TTC549 (cell line): Measurements from ENCODE around the gene B4GALNT3.

Experiments
- FAIRE-seq: peaks from 2 replicates; lab custom pipeline; 2012; peaks lifted over from hg19 to GRCh38; lab: Jason Lieb, UNC

B4GALNT3 gene

DNA sequence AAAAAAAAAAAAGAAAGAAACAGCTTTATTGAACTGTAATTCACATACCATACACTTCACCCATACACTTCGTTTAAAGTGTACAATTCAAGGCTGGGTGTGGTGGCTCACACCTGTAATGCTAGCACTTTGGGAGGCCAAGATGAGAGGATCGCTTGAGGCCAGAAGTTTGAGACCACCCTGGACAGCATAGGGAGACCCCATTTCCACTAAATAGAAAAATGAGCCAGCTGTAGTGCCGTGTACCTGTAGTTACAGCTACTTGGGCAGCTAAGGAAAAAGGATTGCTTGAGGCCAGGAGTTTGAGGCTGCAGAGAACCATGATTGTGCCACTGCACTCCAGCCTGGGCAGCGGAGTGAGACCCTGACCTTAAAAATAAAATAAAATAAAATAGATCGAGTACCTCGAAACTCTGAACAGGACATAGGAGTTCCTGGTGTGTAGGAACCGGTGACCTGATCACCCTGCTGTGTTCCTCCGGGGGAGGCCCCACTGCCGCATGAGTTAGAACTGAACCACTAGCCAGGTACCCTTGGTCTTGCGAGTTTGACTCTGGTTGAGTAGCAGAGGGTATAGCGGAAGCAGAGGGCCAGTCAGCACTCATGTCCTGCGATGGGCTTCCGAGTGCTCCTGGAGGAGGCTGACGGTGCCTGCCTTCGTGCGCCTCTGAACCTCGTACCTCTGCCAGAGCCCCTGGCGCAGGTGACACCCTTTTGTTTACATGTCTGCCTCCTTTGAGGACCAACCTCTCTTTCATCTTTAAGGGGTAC is 80.0 kb downstream of the B4GALNT3 start:
- no peak for FAIRE-seq

DNA sequence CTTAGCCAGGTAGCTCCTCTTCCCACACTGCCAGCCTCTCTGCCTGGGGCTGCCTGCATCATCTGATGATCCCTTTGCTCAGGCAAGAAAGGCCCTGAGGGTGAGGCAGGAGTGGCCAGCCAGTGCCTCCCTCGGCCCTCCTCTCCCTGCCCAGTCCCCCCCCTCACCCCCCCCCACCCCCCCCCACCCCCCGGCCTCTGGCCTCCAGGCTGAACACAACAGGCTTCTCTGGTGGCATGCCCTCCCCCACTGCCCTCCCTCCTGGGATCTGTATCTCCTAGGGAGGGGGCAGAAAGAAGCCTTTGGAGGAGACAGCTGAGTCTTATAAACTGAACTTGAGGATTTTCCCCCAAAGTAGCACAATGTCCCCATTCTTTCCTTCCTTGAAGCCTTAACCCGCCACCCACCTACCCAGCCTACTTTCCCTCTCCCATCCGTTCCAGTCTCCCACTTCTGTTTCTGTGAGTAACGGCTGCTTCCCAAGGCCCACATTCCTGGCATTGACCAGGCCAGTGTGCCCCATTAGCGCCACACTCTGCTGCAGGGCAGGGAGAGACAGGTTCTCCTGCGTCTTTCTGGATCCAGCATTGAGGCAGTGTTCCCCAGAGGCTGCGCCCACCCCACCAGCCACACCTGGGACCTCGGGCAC is 82.1 kb downstream of the B4GALNT3 start:
- no peak for FAIRE-seq

DNA sequence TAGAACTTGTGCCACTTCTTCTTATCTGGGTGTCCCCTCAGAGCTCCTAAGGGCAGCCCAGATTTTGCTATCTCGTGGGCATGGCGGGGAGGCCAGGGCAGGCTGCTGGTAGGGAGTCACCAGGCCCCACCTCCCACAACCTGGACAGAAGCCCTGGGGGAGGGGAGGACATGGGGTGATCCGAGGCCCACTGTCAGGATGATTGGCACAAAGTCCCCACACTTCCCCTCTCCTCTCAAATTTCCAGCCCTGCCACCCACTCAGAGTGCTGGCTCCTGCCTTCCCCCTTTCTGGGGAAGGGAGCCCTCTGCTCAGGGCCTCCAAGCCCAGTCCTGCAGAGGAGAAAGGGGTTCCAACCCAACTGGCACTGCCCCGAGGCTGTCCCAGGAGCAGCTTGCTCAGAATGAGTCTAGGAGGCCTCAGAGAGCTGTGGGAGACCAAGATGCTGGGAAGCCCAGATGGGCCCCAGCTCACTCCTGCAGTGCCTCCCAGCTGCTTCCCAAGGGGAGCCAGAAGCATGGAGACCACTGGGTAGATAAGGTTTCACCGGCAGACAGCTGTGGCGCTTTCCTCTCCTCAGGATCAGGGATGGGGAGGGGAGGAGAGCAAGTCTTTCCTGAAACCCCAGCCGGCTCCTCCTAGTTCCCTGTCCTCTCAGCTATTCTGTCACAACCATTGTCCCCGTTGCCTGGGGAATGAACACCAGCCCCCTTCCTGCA is 82.8 kb downstream of the B4GALNT3 start:
- no peak for FAIRE-seq

DNA sequence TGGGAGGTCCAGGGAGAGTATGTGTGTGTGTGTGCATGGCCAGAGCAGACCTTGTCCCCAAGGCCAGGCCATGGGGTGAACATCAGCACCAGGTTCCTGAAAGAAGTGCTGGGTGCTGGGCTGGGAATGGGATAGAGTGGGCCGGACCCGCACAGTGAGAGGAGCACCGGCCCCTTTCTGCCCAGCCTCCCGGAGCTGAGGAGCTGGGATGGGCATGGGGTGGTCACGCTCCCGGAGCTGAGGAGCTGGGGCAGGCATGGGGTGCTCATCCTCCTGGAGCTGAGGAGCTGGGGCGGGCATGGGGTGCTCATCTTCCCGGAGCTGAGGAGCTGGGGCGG is 83.3 kb downstream of the B4GALNT3 start:
- FAIRE-seq: no peak

DNA sequence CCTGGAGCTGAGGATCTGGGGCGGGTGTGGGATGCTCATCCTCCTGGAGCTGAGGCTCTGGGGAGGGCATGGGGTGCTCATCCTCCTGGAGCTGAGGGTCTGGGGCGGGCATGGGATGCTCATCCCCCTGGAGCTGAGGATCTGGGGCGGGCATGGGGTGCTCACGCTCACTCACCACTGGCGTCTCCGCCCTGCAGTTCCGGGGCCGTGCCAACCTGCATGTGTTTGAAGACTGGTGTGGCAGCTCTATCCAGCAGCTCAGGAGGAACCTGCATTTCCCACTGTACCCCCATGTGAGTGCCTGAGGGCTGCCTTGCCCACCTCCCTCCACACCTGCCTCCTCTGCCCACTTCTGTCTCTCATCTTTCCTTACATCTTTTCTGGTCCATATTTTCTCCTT is 84.4 kb downstream of the B4GALNT3 start:
- no peak for FAIRE-seq

DNA sequence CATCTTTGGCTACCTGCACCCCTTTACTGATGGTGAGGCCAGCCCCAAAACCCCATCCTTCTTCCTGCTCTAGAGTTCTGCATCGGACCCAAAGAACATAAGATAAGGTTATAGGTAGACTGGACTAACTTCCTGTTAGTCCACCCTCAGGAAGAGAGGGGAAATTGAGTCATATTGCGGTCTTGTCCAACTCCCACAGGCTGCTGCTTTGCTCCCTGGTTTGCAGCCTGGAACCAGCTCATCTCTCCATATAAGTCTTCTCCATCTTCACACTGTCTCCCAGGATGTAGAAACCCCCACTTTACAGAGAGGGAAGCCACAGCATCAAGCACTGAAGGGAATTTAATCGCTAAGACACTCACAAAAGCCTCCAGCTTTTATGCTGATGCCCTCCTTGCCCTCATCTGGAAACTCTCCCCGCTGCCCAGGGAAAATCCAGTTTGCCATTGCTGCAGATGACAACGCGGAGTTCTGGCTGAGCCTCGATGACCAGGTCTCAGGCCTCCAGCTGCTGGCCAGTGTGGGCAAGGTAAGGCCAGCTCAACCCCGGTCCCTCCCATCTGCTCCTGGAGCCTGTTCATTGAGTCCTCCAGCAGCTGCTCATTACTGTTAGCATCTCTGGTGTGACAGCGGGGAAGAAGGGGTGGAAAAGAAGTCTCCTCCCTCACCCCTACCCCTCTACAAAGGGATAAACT is 85.3 kb downstream of the B4GALNT3 start:
- FAIRE-seq: no peak

DNA sequence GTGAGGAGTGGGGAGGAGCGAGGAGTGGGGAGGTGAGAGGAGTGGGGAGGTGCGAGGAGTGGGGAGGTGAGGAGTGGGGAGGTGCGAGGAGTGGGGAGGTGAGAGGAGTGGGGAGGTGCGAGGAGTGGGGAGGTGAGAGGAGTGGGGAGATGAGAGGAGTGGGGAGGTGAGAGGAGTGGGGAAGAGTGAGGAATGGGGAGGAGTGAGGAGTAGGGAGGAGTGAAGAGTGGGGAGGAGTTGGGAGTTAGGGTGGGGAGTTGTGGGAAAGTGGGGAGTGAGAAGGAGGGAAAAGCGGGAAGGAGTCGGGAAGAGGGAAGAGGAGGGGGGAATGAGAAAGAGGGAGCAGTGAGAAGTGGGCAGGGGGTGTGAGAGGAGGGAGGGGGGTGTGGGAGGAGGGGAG is 86.1 kb downstream of the B4GALNT3 start:
- FAIRE-seq: no peak

DNA sequence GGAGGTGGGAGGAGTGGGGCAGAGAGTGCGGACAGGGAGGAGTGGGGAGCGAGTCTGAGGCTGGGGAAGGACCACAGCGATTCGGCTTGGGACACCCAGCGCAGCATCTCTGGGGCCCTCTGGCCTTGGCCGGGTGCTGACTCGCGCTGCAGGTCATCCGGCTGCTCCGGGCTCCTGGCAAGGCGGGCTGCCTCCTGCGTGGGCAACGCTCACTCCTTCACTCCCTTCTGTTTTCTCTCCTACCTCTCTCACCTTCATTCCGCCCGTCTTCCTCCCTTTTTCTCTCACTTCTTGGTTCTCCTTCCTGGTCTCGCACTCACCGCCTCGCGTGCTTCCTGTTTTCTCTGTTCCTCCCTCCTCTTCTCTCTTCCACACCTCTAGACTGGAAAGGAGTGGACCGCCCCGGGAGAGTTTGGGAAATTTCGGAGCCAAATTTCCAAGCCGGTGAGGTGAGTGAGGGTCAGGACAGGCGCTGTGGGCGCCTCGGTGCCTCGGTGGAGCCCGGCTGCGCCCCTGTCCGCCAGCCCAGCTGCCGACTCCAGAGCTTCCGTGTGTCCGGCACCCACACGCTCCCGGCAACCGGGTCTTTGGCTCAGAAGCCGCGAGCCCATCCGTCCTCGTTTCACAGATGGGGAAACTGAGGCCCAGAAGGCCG is 86.7 kb downstream of the B4GALNT3 start:
- FAIRE-seq: no peak

DNA sequence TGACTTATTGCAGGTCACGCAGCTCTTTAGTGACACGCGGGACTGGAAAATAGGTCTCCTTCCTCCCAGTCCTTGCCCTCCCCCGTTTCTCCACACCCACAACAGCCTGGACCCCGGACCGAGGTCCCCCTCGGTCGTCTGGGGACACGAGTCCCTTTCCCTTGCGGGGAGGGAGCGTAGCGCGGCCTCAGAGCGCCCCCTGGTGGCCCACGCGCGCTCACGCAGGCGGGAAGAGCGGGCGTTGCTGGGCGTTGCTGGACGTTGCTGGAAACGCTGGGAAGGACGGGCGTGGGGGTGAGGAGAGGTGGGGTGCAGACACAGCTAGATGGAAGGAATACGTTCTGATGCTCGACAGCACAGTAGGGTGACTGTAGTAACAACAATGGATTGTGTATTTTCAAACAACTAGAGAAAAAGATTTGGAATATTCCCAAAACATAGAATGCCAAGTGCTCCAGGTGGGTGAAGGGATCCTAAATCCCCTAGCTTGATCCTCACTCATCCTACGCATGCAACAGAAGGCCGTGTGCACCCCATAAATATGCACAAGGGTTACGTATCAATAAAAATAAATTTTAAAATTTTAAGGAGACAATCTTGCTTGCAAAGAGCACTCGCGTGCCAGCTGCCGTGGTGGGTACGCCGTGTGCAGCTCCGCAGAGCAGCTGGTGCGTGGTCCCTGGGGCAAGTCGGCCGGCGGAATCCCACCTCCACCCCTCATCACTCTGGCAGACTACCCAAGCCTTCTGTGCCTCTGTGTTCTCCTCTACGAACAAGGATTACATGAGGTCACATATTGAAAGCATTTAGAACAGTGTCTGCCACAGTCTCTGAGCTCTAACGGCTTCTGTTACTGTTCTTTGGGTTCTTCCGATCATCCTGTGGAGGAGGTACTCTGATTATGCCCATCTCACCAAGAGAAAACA is 87.4 kb downstream of the B4GALNT3 start:
- no peak for FAIRE-seq

DNA sequence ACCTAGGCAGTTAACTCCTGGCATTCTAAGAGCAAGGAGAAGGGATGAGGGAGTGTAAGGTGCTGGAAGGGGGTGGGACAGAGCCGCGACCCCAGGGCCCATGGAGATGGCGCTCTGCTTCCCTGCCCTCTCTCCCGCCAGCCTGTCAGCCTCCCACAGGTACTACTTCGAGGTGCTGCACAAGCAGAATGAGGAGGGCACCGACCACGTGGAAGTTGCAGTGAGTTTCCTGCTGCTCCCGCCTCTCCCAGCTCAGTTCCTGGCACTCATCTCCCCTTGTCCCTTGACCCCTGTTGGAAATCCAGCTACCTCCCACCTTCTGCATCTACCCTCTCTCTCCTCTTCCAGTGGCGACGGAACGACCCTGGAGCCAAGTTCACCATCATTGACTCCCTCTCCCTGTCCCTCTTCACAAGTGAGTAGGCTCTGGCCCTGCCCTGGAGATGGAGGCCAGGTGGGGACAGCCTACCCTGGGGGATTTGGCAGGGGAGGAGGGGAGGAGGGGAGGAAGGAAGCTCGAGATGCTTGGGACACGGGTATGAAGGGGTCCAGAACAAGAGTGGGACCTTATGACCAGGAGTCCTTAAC is 88.2 kb downstream of the B4GALNT3 start:
- FAIRE-seq: no peak

DNA sequence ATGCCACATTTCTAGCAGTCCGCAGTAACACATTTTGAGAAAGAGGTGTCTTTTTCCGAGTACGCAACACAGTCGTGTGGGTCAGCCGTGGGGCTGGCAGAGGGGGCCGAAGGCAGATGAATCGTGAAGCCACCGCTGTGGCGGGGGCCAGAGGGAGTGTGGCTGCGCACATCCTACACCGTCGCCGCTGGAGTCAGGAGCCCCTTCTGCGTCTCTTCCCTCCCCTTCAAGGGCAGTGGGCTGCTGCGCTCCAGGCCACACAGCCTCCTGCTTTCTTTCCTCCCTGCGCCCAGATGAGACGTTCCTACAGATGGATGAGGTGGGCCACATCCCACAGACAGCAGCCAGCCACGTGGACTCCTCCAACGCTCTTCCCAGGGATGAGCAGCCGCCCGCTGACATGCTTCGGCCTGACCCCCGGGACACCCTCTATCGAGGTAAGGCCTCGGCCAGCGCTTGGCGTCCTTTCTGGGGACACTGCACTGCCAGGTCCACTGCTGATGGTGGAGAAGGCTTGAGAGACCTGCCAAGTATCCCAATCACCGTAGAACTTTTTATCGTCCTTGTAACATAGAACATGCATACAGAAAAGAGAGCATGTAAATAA is 89.8 kb downstream of the B4GALNT3 start:
- FAIRE-seq: no peak

DNA sequence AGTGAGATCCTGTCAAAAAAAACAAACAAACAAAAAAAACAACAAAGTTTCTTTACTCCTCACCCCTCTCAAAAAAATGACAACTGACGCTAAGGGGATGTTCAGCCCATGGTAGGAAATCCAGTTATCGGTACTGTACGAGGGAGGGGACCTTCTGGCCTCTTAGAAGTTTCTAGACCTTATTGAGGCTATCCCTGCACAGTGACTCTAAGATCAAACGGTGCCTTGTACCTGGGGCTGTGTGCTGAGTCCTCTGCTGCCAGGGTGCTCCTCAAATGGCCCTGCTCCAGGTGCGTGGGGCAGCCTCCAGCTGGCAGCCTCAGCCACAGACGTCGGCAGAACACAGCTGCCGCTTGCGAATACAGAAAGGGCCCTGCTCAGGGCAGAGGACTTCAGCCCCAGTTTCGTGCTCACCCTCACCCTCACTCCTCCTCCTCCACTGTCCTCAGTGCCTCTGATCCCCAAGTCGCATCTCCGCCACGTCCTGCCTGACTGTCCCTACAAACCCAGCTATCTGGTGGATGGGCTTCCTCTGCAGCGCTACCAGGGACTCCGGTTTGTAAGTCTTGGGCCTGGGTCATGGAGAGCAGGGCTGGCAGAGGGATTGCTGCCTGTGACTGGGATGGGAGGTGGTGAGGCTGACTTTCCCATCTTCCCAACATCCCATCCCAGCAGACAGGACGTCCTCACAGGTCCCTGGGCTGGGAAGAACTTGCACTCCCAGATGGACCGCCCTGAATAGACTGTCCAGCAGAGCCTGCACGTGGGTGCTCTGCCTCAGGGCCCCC is 90.9 kb downstream of the B4GALNT3 start:
- FAIRE-seq: no peak

DNA sequence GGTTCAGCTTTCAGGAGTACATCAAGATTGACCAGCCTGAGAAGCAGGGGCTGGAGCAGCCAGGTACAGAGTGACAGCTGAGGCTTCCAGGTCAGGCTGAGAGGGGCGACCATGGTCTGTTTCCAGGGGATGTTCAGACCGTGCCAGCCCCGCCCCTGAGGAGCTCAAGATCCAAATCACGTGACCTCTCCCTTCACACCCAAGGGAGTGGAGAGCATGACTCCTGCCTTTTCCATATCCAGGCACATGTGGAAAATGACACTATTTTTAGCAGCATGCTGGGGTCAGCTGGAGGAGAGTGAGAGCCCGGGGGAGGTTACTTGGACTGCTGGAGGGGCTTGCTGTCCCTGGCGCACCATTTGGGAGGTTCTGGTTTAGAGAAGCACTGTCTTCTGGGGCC is 92.7 kb downstream of the B4GALNT3 start:
- FAIRE-seq: no peak

DNA sequence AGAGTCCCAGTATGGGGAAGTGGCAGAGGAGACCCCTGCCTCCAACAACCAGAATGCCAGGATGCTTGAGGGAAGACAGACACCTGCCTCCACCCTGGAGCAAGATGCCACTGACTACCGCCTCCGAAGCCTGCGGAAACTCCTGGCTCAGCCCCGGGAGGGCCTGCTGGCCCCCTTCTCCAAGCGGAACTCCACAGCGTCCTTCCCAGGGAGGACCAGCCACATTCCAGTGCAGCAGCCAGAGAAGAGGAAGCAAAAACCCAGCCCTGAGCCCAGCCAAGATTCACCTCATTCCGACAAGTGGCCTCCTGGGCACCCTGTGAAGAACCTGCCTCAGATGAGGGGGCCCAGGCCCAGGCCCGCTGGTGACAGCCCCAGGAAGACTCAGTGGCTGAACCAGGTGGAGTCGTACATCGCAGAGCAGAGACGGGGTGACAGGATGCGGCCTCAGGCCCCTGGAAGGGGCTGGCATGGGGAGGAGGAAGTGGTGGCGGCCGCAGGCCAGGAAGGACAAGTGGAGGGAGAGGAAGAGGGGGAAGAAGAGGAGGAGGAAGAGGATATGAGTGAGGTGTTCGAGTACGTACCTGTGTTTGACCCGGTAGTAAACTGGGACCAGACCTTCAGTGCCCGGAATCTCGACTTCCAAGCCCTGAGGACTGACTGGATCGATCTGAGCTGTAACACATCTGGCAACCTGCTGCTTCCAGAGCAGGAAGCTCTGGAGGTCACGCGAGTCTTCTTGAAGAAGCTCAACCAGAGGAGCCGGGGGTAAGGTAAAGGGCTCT is 93.7 kb downstream of the B4GALNT3 start:
- no peak for FAIRE-seq

DNA sequence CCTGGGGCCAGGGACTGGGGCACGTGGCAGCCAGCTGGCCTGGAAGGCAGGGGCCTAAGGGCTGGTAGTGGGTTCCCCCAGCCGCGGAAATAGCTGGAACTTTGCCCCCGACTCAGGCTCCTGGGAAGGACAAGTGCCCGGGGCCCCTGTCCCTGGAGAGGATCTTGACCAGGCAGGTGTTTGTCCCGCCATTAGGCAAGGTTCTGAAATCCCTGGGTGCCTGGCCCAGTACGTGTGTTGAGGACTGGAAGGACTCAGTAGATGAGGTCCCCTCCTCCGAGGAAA is 94.2 kb downstream of the B4GALNT3 start:
- no peak for FAIRE-seq

DNA sequence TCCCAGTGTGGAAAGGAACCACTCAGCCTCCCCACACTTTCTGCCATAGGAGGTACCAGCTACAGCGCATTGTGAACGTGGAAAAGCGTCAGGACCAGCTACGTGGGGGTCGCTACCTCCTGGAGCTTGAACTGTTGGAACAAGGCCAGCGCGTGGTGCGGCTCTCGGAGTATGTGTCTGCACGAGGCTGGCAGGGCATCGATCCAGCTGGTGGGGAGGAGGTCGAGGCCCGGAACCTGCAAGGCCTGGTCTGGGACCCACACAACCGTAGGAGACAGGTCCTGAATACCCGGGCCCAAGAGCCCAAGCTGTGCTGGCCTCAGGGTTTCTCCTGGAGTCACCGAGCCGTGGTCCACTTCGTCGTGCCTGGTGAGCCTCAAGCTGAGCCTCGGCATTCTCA is 96.8 kb downstream of the B4GALNT3 start:
- no peak for FAIRE-seq

DNA sequence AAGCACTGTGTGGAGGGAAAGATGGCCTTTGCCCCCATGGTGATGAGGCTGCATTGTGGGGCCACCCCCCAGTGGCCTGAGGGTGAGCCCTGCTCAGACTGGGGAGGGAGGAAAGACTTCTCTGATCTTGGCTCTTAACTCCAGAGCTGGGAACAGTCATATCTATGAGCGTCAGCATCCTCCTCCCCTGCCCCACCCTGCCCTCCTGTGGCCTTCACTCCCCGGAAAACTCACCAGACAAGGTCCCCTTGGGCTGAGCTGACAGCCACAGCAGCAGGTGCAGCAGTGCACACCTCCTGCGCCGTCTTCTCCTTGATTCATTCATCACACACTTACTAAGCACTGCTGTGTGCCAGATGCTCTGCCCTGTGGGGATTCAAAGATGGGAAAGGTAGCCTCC is 98.8 kb downstream of the B4GALNT3 start:
- FAIRE-seq: no peak

DNA sequence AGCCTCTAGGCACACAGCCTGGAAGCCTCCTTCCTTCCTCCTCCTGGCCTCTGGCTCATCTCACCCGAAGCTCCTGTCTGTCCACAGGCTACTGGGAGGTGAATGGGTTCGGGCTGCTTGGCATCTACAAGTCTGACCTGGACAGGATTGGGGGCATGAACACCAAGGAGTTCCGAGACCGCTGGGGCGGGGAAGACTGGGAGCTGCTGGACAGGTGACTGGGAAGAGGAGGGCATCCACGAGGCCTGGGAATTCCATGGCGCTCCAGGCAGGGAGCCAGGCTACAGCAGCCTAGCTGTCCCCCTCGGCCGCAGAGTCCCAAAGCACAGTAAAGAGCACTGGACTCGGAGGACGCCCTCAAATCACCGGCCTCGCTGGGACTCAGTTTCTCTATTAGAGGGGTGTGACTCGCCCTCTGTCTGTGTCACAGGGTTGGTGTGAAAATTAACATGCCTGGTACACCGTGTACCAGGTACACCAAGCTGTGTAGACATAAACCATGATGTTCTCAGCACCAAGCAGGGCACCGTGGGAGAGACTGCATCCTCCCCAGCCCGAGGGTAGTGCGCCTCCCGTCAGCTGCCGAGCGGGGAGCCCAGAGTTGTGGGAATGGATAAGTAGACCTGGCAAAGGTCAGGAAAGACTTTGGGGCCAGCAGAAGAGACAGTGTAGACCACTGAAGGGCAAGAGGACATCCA is 99.6 kb downstream of the B4GALNT3 start:
- FAIRE-seq: no peak
